Neural cell (in vitro differentiated cells): ENCODE measurements around the gene SLBP.

ENCODE experiments used
- CTCF ChIP-seq: fragments of 450-650 bp; IDR thresholded peaks from 2 replicates; pipeline ENCODE4 v1.5.1; 2014; ENCODE audit warnings: antibody characterized with exemption, mild to moderate bottlenecking, moderate library complexity; ENCODE audit not compliant: poor library complexity, severe bottlenecking
- EZH2 ChIP-seq: fragments of 200-600, 300-800 bp; shearing (Covaris generic), sonication (generic); IDR thresholded peaks from 2 replicates; pipeline ENCODE4 v1.6.1; 2014; ENCODE audit warnings: antibody characterized with exemption, low read length, borderline replicate concordance, mild to moderate bottlenecking; ENCODE audit not compliant: insufficient read depth, poor library complexity, severe bottlenecking
- MXI1 ChIP-seq: fragments of 450-650 bp; conservative IDR thresholded peaks from 2 replicates; pipeline ENCODE4 v1.6.1; 2014; ENCODE audit warnings: antibody characterized with exemption, mild to moderate bottlenecking; ENCODE audit not compliant: poor library complexity, severe bottlenecking
- POLR2AphosphoS5 ChIP-seq: IDR thresholded peaks from 2 replicates; pipeline ENCODE4 v1.6.1; 2012
- RAD21 ChIP-seq: fragments of 450-650 bp; conservative IDR thresholded peaks from 2 replicates; pipeline ENCODE4 v1.6.1; 2014; ENCODE audit warnings: antibody characterized with exemption, mild to moderate bottlenecking, moderate library complexity
- SMC3 ChIP-seq: fragments of 450-650 bp; conservative IDR thresholded peaks from 2 replicates; pipeline ENCODE4 v1.6.1; 2014; ENCODE audit warnings: antibody characterized with exemption, mild to moderate bottlenecking, moderate library complexity; ENCODE audit not compliant: poor library complexity
- TAF1 ChIP-seq: IDR thresholded peaks from 2 replicates; pipeline ENCODE4 v1.6.1; 2012; ENCODE audit warnings: low read depth
- TF ChIP-seq, protein P1 (sequence below): IDR thresholded peaks from 2 replicates; pipeline ENCODE4 v1.6.1; 2012; ENCODE audit warnings: borderline replicate concordance

DNA sequence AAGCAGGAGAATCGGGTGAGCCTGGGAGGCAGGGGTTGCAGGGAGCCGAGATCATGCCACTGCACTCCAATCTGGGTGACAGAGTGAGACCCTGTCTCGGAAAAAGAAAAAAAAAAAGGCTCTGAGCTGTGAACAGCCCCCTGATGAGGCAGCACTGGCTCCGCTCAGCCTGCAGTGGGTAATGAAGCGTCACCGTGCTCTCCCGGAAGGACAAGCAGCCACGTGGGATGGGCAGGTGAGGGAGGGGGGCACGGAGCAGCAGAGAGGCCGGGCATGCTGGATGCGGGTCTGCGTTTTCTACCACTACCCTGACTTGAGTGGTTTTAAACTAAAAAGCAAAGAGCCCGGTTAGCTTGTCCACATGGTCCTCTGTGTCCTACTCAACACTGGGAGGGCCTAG is 24.7 kb upstream of the SLBP start:
- TF ChIP-seq EZH2 = no peak
- TF ChIP-seq CTCF = no peak
- no peak for TF ChIP-seq TAF1
- no peak for TF ChIP-seq RAD21
- no peak for TF ChIP-seq SMC3
- TF ChIP-seq, protein P1, sequence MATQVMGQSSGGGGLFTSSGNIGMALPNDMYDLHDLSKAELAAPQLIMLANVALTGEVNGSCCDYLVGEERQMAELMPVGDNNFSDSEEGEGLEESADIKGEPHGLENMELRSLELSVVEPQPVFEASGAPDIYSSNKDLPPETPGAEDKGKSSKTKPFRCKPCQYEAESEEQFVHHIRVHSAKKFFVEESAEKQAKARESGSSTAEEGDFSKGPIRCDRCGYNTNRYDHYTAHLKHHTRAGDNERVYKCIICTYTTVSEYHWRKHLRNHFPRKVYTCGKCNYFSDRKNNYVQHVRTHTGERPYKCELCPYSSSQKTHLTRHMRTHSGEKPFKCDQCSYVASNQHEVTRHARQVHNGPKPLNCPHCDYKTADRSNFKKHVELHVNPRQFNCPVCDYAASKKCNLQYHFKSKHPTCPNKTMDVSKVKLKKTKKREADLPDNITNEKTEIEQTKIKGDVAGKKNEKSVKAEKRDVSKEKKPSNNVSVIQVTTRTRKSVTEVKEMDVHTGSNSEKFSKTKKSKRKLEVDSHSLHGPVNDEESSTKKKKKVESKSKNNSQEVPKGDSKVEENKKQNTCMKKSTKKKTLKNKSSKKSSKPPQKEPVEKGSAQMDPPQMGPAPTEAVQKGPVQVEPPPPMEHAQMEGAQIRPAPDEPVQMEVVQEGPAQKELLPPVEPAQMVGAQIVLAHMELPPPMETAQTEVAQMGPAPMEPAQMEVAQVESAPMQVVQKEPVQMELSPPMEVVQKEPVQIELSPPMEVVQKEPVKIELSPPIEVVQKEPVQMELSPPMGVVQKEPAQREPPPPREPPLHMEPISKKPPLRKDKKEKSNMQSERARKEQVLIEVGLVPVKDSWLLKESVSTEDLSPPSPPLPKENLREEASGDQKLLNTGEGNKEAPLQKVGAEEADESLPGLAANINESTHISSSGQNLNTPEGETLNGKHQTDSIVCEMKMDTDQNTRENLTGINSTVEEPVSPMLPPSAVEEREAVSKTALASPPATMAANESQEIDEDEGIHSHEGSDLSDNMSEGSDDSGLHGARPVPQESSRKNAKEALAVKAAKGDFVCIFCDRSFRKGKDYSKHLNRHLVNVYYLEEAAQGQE = no peak
- TF ChIP-seq MXI1 = no peak
- TF ChIP-seq POLR2AphosphoS5 = no peak
